Stimulated activated CD4-positive, alpha-beta T cell treated with anti-CD3 and anti-CD28 coated beads, Interleukin-1b, Interleukin-23, amount 100 ng/mL, for 4 hours (primary cell): ENCODE measurements around the gene RARB.

Source experiments
- DNase-seq, 2 donors: peaks; one replicate each; pipeline ENCODE4 v3.0.0-alpha.2; 2020; ENCODE audit warnings: low read depth in 2 of 2

RARB gene

DNA sequence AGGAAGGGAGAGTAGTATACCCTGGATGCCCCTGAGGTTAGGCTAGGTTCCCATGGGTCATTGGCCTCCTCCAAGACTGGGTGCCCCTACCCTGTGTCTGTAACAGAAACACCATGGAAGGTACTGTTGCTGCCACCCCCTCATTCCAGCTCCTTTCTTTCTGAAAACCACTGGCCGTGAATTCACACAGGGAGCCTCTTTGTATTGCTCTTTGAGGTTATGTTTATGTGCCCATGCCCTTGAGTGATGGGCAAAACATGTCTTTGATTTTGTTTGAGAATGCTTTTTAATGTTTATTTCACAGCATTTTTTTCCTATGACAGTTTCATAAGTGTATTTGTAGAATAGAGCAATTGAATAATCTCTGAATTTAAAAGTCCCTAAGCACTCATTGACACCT, 79.7 kb downstream of the RARB start:
- no peak for DNase-seq

DNA sequence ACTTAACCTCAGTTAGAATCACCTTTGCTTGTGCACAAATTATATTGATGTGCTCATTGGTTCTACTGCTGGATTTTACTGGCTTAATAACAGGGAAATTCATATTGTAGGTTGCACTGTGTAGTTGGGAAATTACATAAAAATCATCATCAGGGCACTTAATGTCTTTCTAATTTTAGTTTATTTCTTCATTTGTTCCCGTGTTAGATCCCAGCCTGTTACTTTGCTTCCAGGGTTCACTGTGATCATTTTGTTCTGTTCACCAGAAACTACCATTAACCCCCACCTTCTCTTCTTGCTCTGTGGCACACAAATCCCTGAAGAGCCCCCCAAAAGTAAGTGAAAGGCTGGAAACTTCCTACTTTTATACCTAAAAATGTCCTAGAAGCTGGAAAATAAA, 80.4 kb downstream of the RARB start:
- no peak for DNase-seq

DNA sequence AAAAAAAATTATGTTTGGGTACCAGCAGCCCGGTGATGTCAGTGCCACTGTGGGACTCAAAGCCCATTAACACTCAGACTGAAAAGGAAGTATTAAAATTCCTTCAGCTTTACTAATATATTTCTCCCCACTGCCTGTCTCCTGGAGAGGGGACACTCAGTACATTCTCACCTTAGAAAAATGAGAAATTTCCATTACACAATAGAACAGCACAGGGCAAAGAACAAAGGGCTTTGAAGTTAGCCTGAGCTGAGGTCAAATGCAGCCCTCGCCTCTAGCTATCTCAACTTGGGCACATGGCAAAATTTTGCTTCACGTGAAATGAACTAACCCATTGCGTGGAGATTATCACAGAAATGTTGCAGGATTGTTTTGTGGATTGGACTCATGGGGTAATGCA, 80.8 kb downstream of the RARB start:
- DNase-seq, result no peak

DNA sequence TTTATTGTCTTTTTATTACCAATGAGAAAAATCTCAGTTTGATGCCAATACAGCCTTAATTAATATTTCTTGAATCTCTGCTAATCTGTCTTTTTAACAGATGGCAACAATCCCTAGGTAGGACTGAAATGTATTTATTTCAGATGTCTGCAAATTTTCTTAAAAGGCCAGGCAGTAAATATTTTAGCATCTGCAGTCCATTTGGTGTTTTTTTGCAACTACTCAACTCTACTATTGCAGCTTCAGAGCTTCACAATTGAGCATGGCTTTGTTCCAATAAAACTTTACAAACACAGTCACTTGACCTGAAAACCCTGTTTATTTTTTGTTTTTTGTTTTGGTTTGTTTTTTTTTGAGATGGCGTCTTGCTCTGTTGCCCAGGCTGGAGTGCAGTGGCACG, 82.7 kb downstream of the RARB start:
- DNase-seq, result no peak

DNA sequence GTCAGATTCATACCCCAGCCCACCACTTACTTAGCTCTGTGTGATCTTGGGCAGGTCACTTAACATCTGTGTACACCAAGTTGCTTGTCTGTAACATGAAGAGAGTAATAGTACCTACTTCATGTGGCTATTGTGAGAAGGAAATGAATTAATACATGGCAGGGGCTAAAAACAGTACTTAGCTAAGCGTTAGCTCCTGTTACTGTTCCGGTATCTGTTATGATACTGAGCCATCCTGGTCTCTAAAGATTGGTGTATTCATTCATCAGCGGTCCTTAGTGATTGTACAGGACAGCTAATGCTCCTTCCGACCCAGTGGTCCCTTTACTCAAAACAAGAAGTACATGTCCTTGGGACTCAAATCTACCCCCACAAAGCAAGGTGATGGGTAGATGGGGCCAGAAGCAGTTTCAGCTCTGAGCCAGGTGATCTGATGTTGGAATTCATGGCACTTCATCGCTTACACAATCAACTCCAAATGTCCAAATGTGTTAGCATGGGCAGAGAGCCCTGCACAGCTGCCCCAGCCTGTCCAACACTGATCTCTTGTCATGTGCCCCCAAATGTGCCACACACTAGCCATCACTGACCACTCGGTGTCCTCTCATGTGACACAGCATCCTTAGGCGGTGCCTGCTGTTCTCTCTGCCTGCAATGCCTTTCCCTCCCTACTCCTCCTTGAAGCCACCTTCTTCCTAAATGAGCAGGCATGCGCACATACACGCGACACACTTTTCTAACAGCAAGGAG, 84.1 kb downstream of the RARB start:
- DNase-seq, result no peak

DNA sequence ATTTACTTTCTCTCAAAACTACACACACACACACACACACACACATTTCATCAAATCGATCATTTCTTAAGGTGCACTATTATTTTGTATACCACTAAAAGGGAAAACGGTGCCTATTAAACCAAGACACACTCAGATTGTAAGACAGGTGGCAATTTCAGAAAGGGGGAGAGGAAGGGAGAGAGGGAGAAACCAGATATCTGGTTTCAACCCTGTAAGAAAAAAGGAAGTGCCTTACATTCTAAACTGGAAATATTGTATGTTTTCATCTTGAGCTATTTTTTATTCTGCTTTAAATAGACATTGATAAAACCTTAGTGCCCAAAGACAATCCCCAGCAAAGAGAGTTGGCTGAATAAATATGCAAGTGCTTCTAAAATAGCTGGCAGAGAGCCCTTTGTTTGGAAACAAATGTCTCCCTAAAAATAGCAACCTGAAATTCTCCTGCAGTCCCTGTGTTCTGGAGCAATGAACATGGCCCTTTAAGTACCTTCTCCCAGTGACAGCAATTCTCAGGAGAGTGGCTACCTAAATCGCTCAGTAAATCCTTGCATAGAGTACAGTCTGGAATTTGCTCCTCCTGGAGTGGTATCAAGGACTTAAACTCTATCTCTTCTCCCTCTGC, 85.7 kb downstream of the RARB start:
- no peak for DNase-seq

DNA sequence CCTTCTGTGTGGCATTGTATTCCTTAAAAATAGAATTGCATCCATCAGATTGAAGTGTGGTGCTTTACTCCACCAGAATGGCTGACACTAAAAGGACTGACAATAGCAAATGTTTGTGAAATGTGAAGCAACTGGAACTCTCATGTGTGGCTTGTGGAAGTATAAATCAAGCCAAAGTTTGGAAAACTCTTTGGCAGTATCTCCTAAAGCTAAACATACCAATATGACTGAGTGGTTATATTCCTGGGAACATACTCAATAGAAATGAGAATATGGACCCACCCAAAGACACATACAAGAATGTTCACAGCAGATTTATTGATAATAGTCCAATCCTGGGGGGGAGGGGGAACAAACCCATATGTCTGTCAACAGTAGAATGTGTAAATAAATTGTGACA, 87.1 kb downstream of the RARB start:
- no peak for DNase-seq

DNA sequence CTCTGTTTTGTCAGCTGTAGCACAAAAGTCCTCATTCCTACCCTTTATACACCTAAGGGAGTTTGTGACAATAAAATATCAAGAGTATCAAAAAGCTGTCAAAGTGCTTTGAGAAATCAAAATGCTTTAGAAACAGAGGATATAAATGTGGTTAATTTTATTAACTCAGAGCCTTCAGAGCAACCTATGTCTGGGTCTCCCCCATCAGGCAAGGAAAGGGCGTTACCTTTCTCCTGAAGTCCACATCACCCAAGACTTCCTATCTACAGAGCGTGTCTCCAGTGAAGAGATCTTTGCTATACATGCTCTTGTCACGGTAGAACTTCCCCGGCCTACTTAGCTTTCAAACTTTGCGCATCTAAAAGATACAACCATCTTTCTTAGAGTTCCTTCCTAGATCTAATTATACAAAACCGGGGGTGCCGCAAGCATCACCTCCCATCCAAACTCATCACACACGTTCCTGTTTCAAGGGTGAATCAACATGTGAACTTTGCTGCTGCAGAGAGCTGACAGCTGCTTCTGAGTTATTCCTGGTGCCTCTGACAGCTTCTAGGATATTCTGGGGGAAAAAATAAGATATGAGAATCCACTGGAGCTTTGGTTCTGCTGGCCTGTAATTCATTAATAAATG, 93.0 kb downstream of the RARB start:
- no peak for DNase-seq

DNA sequence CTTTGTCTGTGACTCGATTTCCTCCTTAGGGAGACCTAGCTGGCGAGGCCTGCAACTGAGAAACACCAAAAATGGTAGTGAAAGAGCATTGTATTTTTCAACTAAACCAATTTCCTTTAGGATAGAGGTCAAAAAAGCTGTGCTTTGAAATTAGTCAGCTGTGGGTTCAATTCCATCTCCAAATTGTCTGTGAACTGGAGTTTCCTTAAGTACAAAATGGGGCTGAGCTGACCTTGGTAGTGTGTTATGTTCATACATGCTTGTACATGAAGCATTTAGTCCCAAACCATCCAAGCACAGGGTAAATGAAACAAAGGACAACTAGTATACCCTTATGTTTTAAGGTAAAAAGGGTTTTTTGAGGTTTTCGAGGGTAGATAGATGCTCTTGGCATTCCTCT, 99.3 kb downstream of the RARB start:
- DNase-seq, result no peak

DNA sequence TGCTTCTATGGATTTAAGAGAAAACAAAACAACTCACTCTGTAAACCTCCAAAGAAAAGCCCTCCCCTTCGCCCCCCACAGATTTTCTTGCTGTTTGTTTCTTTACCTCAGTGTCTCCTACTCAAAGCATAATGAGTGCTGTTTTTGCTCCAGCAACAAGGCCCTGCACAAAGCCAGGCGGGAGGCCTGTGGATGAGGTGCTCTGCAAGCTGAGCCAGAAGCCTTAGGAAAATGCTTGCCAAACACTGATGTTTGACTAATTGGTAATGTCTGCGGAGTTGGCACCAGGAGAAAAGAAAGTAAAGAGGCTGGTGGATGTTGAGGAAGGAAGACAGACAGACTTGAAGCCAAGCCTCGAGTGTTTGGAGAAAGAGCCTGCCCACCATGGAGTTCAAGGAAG, 99.7 kb downstream of the RARB start:
- no peak for DNase-seq

DNA sequence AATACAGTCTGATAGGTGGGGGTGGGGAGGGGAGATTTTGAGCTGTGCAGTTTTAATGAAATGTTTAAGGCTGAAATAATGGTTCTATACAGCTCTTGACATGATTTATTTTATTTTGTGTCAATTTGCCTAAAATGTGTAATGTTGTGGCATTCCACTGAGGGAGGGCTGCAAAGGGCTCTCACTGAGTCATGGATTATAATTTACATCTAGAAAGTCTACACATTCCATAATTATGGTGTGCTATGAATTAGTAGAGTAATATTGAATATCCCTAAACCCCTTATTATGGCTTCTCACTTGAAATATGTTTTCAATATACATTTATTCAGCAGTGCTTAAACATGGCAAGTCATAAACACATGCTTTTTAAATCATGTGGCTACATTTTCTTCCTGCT, 103.9 kb downstream of the RARB start:
- no peak for DNase-seq

DNA sequence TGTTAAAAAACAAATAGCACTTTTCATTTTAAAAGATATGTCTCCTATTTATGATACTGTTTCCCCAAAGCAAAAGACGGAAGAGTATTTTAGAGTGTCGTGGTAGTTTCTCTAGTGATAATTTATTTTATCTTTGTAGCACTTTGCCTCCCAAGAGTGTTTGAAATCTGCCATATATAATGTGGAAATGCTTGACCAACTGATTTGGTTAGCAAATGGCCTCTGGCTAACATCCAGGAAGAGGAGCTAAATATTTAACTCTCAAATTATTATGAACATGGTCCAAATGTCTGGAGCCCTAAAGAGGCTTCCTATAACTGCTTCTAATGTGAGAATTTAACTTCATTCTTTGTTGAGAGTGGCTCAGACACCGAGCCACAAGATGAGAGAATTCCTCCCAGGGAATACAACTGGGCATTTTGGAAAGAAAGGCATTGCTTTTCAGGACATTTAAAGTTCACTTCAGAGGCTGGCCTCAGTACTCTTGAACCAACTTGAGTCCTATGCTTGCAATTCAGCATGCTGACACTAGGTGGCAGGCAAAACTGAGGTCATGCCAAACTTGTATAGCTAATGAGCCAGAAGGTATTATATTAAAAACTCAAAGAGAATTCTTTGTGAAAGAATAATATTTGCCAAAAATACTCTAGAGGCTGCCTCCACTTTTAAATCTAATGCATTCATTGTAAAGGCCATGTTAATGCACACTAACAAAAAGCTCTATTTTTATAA, 104.5 kb downstream of the RARB start:
- DNase-seq, result no peak

DNA sequence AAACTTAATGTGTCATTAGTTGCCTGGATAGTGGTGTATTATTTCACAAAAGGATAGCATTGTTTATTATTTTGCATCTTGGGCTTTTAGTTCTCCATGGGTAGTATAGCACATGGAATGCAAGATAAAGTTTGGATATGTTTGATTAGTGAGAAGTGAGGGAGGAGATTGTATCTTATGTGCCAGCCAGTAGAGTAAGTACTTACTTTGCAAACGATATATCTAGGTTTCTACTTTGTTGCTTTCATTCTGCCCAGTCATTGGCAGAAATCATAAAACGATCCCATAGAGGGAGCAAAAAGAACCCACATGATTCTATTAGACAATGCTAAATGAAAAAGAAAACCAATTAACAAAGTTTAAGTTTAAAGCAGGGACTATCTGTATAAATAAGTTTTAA, 105.3 kb downstream of the RARB start:
- DNase-seq, result no peak

DNA sequence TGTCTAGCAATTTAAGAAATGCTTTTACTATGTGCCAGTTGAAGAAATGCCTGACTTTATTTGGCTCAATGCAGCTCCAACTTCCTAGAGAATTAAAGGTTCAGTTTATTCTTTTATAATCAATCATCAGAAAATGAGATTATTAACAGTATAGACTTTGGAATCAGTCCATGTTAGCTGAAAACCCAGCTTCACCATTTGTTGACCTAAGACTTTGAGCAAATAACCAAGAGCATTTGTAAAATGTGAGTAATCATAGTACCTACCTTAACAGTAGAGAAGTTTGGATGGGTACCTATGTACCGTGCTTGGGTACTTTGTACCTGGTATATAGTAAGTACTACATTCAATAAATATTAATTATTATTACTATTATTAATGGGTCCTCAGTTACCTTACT, 105.9 kb downstream of the RARB start:
- no peak for DNase-seq

DNA sequence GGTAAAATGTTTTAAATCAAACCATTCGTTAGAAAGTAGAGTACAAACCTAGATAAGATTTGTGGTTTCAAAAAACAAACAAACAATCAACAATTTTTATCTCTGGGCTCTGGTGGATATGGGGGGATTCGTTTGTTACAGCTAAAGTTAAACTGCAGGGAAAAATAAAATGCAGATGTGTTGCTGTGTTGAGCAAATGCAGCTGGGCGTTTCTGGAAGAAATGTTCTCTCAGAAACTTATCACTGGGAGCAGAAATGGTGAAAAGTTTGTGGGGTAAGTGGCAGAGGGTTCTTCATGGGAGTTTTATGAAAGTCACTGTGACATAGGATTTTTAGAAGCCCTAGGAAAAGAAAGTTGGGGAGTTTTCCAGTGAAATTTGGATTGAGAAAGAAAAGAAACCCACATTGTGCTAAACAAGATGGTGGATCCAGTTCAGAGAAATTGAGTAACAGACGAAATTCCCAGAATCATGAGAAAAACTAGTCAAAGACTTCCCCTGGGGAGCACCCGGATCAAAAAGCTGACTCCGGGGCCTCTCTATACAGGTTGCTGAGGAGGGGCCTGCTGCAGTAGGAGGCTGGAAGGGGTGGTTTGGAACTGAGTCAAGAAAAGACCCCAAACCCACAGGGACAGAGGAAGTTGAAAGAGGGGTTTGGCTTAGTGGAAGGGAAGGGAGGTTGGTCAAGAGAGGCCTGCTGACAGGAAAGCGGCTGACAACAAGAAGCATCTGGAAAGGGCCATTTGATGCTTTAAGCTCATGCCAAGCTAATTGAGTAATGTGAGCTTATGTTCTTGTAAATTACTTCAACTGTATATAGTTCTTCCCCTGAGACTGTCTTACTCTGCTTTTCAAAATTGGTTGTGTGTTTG, 108.7 kb downstream of the RARB start:
- DNase-seq, result no peak

DNA sequence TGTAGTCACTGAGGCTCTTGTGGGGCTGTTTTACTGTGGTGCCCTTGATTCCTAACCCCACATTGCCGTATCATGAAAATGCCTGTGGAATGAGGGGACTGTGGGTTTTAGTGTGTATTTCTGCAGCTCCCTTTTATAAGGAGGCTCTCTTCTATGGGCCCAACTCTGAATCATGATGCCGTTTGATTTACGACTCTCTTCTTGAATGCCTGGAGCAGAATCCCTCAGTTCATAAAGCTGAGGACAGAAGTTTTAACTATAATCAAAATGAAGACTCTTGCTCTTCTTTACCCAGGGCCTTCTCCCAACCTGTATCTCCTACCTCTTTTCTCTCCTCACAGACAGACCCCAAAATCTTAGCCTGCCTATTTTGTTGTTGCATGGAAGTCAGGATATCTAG, 109.5 kb downstream of the RARB start:
- DNase-seq, result no peak

DNA sequence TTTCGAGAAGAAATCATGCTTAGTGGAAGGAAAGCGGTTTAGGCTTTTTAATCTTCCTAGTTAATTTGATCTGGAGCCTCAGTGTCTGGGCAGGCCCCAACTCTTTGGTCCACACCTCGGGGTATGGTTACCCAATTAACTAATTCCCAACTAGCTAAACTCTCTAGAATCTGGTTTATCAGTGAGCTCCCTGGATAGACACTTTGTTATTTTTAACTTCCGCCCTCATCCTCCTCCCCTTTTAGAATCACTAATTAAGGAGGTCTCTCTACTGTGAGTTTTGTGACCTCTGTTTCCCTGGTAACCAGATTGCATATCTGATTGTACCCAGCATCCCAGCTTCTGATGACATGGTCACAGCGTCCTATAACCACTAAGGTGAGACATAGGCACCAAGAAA, 112.2 kb downstream of the RARB start:
- DNase-seq, result no peak

DNA sequence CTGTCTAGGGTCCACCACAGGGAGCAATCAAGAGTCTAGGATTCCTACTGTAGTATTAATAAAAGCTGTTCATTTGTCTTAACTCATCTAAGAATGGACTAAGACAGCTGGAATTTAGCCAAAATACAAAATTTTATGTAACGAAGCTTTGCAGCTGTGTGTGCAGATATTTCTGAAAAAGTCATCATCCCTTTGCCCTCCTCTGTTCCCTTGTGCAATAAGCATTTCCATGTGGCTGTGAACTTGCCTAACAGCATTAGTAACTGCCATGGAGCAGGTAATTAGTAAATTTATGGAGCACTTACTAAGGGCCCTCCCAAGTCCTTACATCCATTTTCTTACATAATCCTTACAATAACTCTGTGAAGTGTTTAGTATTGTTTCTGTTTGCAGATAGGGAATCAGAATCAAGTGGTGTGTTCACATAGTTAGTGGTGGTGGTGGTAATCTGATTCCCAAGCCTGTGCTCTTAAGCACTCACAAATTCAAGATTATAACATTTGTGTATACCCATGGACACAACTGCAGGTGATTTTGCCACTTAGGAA, 114.5 kb downstream of the RARB start:
- no peak for DNase-seq

DNA sequence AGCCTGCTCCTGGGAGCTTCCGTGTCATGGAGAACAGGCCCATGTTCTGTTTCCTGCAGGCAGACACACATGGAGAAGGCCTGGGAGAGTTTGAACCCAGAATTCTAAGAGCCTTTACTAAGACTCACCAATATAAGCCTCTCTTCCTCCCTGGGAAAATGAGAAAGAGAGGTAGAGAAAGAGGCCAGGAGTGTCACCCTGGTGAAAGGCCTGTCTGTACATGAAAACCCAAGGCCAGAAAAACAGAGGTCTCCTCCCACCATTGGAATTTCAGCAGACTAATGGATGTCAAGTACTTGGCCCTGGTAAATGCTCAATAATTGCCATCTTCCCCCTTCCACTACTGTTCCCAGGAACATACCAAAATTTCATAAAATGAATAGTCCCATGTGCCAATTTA, 119.0 kb downstream of the RARB start:
- no peak for DNase-seq

DNA sequence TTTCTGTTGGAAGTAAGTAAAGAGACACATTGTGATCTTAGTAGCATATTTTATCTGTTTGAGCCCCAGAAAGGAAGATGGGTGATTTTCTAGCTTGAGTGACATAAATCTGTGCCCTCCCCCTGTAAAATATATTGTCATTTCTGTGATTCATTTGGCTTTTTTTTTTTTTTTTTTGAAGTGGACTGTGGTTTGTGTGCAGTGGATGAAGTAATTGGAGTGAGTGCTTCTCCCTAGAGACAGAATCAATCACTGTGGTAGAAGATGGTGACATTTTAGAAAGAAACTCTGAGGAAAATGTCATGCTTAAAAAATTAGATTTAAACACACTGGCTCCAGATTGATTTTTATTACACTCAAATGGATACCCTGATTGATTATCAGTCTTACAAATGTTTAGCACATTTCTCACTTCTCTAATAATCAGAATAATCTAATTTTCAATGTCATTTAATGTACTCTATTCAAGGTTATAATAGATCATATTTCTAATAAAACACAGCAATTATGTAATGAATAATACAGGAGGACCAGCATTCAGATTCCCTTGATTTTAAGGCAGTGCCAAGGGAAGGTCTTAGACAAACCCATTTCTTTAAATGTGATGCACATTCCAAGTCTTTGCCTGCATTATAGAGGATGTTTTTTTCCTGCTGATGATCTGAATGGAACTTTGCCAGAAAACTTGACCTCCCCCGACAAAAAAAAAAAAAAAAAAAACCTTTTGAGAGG, 120.0 kb downstream of the RARB start:
- no peak for DNase-seq

DNA sequence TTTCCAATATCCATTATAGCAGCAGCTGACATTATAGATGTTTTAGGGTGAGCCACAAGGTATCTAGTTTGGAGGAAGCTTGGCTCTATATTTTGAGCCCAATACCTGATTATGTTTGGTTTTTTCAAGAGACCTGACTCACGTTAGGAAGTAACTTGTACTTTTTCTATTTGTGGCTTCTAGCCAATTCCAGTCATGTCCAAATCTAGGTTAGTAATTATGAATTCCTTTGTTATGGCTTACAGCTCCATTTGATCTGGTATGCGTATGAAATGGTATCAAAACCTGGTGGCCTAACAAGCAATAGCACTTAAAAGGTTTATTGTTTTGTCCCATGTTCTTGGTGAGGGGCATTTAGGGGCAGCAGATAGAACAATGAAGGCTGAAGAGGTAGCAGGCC, 120.8 kb downstream of the RARB start:
- DNase-seq, result no peak
